SIG-M5 (cell line): ENCODE results near the gene BCAP31.
"Not testable (repeated sequence)": the region's sequence is repeated elsewhere in the genome, so short reads cannot be mapped to it uniquely, and the experiment has no call there.

ENCODE experiments used
- DNase-seq: peaks from one replicate; lab custom pipeline; 2025; lab: John Stamatoyannopoulos, UW

The BCAP31 gene

DNA sequence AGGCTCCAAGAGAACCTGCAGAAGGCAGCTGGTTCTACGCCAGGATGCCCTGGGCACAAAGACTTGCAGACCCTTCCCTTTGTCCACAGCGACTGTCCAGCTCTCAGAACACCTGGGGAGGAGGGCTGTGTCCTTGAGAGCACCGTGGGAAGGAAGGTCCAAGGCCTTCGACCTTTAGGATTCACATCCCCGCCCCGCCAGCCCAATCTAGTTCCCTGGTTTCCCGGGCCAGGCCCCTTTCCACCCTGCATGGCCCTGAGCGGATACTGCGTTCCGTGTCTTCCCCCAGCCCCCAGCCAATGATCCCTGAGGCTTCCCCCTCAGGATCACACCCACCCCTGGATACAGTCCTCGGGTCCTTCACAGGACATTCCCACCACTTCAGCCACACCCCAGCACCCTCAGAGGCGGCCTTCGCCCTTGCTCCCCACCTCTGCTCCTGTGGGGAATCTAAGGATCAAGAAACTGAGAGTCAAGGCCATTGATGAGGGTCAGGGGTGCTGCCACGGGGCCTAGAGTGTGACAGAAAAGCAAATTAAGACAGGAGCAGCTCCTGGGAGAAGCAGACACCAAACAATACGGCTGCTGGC, 9.6 kb upstream of the BCAP31 start:
- no peak for DNase-seq

GRCh38 chrX:153732401-153732800, 8.2 kb upstream of the BCAP31 start:
- no peak for DNase-seq

- no peak for DNase-seq
These were observed 7.6 kb upstream of the BCAP31 start for GRCh38 chrX:153731845-153732215.

- DNase-seq = no peak
These were observed 7.1 kb upstream of the BCAP31 start for GRCh38 chrX:153731117-153731844.

- not testable (repeated sequence) for DNase-seq
These were observed 5.9 kb upstream of the BCAP31 start for GRCh38 chrX:153730115-153730514.

DNA sequence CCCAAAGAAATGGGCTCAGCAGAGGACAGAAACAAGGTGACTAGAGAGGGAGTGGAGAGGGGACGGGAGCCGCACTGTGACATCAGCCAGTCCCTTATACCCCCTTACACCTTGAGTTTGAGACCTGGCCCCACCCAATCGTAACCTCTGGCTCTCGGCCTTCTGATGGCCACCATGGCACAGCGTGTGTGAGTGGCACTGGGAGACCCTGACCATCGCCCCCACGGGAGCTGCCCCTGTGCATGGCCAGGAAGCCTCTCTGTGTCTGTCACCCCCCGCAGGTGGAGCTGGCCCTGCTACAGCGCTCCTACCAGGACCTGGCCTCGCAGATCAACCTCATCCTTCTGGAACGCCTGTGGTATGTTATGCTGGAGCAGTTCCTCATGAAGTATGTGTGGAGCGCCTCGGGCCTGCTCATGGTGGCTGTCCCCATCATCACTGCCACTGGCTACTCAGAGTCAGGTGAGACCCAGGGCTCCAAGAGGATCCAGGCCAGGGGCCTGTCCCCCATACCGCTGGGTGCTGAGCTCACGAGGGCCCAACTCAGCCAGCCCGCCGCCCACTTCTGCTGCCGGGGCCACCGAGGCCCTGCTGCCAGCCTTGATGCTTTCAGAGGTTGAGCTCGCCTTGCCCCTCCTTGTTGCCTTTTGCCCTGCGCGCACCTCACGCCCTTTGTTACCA, 4.9 kb upstream of the BCAP31 start:
- DNase-seq = no peak

GRCh38 chrX:153728095-153728494, 3.9 kb upstream of the BCAP31 start:
- DNase-seq = no peak

DNA sequence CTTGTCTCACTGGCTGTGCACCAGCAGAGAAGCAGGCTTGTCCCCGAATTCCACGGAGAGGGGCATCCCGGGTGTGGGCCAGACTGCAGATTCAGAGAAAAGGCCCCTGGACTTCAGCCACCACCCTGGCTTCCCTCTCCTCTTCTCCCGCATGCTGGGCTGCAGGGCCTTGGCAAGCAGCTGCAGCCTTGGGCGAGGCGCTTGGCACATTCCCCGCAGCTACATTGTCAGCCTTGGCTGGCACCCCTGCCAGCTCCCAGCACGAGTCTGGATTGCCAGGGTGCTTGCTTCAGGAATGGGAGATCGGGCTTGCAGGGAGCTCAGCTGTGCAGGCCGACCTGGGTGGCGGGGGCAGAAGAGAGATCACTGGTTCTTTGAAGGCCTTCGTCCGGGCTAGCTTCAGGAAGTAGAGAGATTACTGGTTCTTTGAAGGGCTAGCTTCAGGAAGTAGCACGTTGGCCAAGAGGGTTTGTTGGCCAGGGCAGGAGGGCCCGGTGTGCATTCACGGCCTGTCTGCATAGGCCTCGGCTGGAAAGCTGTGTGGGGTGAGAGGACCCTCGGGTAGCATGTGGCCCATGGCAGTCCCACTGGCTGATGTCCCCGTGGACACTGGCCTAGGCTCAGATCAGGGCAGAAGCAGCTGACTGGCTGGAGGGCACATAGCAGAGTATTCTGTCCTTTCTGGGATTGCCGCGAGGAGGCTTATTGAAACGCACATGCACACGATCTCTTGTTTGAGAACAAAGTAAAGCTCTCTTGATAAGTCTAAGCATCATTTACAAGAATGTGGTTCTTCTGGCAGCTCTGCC, 3.1 kb upstream of the BCAP31 start:
- DNase-seq = no peak

DNA sequence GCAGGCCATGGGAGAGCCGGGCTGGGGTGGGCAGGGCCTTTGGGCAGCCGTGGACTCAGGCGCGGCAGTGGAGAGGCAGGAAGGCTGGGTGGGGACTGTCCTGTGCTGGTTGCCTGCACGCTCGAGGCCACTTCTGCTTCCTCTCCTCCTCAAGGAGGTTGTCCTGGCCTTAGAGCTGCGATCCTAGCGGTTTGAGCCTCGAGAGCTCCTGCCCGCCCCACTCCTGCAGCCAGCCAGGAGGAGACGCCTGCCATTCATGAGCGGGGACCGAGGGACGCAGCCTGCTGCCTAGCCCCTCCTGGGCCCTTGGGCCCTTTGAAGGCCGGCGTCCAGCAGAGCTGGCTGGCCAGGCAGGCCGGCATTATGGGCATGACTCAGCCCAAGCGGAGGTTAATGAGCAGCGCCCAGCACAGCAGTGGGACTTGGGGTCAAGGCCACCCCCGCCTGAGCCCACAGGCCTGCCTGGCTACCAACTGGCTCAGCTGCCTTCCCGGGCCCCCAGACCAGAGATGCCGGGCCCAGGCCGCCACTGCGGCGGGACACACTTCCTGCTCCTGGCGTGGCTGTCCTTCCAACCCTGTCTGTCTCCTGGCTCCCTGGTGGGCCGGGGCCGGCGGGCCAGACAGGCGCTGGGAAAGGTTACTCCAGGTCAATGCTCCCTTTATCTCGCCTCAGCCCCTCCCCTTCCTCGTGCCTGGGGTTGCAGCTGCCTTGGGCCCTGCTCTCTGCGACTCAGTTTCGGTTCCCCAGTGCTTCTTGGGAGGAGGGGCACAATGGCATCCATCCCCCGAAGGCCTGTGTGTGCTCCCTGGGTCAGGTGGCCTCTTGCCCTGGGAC, 2.3 kb upstream of the BCAP31 start:
- DNase-seq = no peak

DNA sequence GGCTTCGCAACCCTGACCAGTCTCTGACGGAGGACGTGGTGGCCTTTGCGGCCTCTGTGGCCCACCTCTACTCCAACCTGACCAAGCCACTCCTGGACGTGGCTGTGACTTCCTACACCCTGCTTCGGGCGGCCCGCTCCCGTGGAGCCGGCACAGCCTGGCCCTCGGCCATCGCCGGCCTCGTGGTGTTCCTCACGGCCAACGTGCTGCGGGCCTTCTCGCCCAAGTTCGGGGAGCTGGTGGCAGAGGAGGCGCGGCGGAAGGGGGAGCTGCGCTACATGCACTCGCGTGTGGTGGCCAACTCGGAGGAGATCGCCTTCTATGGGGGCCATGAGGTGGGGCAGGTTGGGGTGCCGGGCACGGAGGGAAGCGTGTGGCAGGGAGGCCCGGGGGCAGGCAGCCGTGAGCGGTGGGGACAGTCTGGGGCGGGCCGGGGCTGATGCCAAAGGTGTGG, 1.7 kb upstream of the BCAP31 start:
- DNase-seq = no peak

- DNase-seq = no peak
These were observed 1.0 kb upstream of the BCAP31 start for GRCh38 chrX:153725039-153725831.

- no peak for DNase-seq
These were observed 586 bp downstream of the BCAP31 start for GRCh38 chrX:153723351-153724251.

- no peak for DNase-seq
These were observed 1.4 kb downstream of the BCAP31 start for GRCh38 chrX:153722704-153723350.

GRCh38 chrX:153719701-153720100, 4.5 kb downstream of the BCAP31 start:
- DNase-seq = no peak

- DNase-seq = no peak
These were observed 4.9 kb downstream of the BCAP31 start for GRCh38 chrX:153719238-153719637.

DNA sequence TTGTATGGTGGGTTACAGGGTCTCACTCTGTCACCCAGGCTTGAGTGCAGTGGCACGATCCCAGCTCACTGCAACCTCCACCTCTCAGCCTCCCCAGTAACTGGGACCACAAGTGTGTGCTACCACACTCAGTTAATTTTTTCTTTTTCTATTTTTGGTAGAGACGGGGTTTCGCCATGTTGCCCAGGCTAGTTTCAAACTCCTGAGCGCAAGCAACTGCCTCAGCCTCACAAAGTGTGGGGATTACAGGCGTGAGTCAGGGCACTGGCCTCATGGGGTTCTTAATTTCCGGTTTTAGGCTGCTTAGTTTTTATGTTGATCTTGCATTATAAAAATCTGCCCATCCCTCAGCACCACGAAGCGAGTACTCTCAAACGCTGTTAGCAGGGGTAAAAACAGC, 6.7 kb downstream of the BCAP31 start:
- DNase-seq = no peak

DNA sequence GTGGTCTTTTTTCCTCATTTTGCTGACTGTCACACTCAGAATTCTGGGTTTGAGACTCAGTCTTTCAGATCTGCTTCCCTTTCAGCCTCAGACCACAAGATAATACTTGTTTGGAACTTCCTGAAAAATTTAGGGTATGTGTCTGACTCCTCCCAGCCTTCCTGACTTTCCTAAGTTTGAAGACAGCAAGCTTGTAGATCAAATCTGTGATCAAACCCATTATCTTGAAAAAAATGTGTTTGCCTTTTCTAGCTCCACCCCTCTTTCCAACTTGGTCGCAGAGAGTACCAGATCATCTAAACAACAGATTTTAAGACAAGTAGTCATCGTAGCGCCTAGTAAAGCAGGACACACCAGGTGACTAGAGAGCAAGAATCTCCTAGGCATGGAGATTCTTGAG, 9.9 kb downstream of the BCAP31 start:
- no peak for DNase-seq

- no peak for DNase-seq
These were observed 14.2 kb downstream of the BCAP31 start for GRCh38 chrX:153709726-153710674.
